HL-60/S4 treated with retinoic acid at 250 ng/mL for 4 days and 3 days (cell line): ENCODE data around the gene PVR.

ENCODE experiments used
- in situ Hi-C: fragments of 300-500 bp; cut with MboI; formaldehyde crosslinking; loops from 2 replicates; pipeline ENCODE4 v1.7.0; 2022; ENCODE audit warnings: low sequenced_read_pairs

PVR gene

DNA sequence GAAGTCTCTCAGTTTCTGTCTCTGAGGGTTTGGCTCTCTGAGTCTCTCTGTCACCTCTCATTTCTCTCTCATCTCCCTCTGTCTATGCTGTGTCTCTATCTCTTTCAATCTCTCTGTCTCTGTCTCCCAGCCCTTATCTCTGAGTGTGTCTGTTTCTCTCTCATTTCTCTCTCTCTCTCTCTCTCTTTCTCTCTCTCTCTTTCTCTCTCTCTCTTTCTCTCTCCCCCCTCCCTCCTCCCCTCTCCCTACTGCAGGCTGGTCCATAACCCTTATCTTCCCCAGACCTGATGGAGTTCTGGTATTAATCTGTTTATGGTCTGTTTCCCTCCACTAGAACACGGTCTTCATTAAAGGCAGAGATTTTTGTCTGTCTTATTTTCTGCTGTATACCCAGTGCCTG is 1.3 kb upstream of the PVR start:
- in situ Hi-C loops, result no loop called here

DNA sequence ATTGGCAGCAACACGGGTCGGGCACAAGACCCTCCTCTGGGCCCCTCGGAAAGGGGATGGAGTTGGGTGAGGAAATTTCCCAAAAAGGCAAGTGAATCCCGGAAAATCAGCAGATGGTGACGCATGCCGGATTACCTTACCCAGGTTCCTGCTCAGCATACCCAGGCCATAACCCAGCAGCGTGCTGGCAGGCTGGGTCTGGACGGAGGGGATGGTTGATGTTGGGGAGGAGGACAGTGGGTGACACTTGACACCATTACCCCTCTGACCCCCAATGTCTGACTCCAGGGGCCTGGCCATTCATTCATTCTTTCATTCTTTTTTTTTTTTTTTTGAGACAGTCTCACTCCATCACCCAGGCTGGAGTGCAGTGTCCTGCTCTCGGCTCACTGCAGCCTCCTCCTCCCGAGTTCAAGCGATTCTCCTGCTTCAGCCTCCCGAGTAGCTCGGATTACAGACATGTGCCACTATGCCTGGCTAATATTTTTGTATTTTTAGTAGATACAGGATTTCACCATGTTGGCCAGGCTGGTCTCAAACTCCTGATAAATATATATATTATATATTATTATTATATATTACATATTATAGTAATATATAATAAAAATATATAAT is 799 bp downstream of the PVR start:
- in situ Hi-C loops, result no loop called here

DNA sequence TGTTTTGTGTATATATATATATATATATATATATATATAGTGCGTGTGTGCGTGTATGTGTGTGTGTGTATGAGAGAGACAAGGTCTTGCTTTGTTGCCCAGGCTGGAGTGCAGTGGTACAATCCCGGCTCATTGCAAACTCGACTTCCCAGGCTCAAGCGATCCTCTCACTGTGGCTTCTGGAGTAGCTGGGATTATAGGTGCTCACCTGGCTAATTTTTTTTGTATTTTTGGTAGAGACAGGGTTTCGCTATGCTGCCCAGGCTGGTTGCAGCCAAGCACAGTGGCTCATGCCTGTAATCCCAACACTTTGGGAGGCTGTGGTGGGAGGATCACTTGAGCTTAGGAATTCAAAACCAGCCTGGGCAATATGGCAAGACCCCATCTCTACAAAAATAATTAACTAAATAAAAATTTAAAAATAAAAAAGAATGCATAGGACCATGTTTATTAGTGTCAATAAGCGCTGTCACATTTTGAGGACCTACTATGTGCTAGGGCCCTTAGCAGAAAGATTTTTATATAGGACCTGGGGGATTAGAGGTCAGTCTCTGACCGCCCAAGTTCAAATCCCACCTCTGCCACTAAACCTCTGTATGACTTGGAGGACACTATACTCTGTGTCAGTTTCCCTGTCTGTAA is 1.8 kb downstream of the PVR start:
- in situ Hi-C loops, result no loop called here

DNA sequence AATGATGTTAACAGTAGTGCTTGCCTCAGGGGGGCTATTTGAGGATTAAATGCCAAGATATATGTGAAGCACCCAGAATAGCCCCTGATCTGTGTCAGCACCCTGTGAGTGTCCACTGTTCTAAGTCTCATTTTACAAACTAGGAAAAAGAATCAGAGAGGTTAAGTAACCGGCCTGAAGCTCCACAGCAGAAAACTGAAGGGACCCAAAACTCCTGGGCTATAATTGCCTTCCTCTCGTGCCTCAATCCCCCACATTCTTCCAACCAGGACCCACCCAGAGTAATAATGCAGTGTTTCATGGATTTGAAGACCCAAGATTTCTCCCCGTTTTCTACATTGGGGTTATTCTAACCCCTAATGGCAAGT is 2.3 kb downstream of the PVR start:
- in situ Hi-C loops, result no loop called here

DNA sequence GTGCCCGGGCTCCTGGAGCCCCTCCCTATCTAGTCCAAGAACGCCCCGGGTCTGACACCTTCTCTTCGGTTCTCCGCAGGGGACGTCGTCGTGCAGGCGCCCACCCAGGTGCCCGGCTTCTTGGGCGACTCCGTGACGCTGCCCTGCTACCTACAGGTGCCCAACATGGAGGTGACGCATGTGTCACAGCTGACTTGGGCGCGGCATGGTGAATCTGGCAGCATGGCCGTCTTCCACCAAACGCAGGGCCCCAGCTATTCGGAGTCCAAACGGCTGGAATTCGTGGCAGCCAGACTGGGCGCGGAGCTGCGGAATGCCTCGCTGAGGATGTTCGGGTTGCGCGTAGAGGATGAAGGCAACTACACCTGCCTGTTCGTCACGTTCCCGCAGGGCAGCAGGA is 3.4 kb downstream of the PVR start:
- in situ Hi-C loops, result no loop called here

DNA sequence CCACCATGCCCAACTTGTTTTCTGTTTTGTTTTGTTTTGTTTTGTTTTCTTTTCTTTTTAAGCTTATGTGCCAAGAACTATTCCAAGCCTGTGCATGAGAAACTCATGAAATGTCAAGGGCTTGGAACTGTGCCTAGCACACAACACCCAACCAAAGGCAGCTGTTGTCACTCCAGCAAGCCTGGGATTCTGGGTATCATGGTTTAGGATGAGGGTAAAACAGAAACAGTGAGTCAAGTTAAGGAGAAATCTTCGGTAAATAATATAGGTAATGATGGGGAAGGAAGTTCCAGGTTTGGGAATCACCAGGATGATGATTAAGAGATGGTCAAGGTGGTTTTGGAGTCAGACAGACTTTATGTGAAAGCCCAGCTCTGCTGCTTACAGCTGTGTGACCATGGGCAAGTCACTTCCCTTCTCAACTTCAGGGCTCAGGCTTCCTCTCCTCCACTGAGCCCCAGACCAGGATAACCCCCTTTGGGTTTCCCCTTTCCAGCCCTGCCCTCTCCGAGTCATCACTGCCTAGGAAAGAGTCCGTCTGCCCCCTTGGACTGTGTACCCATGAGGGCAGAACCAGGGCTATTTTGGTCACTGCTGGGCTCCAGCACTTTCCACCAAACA is 5.0 kb downstream of the PVR start:
- in situ Hi-C loops, result no loop called here

DNA sequence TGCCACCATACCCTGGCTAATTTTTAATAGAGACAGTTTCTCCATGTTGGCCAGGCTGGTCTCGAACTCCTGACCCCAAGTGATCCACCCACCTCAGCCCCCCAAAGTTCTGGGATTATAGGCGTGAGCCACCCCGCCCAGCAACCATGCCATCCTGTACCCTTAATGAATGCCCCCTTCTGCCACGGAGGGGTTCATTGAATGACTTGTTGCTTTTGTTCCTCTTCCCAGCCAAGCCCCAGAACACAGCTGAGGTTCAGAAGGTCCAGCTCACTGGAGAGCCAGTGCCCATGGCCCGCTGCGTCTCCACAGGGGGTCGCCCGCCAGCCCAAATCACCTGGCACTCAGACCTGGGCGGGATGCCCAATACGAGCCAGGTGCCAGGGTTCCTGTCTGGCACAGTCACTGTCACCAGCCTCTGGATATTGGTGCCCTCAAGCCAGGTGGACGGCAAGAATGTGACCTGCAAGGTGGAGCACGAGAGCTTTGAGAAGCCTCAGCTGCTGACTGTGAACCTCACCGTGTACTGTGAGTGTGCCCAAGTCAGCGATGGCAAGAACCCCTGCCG is 6.0 kb downstream of the PVR start:
- in situ Hi-C loops, result no loop called here

DNA sequence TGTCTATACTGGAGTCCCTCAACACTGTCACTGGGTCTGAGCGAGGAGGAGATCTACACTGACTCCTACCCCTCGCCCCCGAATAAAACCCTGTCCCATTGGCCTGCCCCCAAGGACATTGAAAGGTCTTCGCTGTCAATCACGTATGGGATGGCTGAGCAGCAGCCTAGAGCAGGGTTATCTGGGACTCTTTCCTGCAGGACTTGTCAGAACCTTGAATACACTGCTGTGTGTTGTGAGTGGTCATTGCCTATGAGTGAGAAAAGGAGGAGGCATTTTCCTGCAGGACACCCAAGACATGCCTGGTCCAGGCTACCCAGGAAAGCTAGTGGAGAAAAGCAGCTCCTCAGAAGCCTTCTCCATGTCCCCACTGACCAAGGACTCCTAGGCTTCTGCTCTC is 9.6 kb downstream of the PVR start:
- in situ Hi-C loops, result no loop called here

DNA sequence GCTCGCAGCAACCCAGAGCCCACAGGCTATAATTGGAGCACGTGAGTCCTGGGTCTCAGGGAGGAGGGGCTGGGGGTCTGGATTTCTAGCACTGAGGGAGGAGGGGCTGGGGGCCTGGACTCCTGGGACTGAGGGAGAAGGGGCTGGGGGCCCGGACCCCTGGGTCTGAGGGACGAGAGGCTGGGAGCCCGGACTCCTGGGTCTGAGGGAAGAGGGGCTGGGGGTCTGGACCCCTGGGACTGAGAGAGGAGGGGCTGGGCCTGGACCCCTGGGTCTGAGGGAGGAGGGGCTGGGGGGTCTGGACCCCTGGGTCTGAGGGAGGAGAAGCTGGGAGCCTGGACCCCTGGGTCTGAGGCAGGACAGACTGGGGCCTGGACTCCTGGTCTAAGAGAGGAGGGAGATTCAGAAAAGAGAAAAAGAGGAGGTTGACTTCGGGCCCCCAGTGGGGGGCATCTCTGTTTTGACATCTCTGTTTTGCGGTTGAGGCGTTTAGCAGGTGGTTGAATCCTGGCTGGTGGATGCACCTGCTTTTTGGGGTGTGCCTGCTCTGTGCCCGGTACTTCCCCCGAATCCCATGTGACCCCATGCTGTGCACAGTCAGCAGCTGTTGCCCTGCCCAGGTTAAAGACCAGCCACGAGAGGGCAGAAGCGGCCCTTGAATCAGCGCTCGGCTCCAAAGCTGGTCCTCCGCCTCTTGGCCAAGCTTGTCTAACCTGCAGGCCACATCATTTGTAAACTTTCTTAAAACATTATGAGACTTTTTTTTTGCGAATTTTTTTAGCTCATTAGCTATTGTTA is 10.5 kb downstream of the PVR start:
- in situ Hi-C loops, result no loop called here

DNA sequence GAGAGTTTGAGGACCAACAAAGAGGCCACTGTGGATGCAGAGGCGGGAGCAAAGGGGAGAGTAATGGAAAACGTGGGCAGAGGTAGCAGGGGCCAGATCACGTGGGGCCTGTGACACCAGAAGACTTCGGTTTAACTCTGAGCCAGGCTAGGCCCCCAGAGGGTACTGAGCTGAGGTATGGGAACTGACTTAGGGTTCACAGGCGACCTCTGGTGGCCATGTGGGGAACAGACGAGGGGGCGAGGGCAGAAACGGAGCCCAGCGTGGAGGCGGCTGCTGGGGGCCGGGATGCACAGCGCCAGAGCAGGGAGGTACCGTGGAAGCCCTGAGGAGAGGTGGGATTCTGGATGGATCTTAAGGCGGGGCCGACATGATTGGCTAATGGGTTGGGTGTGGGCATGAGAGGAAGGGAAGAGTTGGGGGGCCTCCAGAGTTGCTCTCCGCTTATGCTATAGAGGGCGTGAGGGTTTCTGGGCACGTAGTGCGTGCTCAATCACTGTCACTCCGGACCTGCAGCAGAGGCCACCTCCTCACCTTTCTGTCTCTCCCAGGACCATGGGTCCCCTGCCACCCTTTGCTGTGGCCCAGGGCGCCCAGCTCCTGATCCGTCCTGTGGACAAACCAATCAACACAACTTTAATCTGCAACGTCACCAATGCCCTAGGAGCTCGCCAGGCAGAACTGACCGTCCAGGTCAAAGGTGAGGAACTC is 13.7 kb downstream of the PVR start:
- in situ Hi-C loops, result loop anchor here (5.0 kb wide), 1 partner anchor 85 kb away; no protein-coding TSS in a partner anchor

DNA sequence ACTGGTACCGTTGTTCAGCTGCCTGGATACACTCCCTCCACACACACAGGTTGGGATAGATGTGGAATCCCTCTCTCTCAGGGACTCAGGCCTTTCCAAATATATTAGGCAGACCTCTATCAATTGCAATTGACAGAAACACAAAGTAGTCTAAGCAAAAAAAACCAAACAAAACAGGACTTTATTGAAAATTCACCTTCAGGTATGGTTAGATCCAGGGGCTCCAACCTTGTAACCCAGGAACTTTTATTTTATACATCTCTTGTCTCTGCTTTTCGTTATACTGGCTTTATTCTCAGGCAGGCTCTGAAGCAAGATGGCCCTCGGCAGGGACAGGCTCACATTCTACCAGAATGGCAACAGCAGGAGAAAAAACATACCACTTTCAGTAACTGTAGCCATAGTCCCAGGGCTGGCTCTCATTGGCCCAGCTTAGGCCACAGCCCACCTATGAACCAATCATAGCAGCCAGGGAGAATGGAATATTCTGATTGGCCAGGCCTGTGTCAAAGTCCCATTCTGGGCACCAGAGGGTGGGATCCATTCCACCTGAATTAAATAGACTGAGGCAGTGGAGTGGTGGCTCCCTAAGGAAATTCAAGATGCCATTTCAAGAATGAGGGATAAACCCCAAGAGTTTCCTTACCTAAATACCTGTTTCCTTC is 14.5 kb downstream of the PVR start:
- in situ Hi-C loops, result loop anchor here (5.0 kb wide), 1 partner anchor 86 kb away; no protein-coding TSS in a partner anchor

DNA sequence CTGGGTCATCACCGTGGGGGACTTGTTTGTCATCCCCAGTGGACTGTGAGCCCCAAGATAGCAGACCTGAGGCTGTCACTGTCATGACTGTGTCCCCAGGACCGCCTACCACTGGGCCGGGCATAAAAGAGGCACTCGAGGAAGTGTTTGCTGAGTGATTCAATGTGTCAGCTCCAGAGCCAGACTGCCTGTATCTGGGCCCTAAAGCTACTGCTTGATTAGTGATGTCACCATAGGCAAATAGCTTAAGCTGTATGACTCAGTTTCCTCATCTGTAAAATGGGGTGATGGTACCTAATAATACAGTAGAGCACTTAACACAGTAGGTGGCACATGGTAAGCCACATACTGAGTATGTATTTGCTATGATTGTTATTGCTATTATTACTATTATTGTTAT is 16.4 kb downstream of the PVR start:
- in situ Hi-C loops, result no loop called here

DNA sequence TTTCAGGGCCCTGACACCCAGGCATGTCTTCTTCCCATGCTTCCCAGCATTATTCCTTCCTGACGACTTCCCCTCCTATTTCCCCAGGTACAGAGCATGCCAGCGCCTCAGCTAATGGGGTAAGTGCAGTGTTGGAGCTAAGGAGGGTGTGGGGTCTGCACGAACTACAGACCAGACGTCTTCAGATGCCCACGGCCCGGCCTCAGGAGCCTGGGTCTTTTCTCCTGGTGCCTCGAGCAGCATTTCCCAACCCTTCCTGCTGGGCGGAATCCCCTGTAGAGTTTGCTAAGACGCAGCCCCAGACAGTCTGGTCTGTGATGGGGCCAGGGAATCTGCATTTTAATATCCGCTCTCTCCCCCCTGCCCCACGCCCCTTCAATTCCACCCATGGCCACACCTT is 17.5 kb downstream of the PVR start:
- in situ Hi-C loops, result no loop called here

DNA sequence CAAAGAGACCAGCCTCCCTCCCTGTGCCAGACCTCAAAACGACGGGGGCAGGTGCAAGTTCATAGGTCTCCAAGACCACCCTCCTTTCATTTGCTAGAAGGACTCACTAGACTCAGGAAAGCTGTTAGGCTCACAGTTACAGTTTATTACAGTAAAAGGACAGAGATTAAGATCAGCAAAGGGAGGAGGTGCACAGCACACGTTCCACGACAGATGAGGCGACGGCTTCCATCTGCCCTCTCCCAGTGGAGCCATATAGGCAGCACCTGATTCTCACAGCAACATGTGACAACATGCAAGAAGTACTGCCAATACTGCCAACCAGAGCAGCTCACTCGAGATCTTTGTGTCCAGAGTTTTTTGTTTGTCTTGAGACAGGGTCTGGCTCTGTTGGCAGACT is 18.2 kb downstream of the PVR start:
- in situ Hi-C loops, result no loop called here

DNA sequence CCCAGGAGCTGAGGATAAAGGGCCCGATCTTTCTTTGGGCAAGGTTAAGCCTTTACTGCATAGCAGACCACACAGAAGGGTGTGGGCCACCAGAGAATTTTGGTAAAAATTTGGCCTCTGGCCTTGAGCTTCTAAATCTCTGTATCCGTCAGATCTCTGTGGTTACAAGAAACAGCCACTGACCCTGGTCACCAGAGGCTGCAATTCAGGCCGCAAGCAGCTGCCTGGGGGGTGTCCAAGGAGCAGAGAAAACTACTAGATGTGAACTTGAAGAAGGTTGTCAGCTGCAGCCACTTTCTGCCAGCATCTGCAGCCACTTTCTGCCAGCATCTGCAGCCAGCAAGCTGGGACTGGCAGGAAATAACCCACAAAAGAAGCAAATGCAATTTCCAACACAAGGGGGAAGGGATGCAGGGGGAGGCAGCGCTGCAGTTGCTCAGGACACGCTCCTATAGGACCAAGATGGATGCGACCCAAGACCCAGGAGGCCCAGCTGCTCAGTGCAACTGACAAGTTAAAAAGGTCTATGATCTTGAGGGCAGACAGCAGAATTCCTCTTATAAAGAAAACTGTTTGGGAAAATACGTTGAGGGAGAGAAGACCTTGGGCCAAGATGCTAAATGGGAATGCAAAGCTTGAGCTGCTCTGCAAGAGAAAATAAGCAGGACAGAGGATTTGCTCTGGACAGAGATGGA is 19.1 kb downstream of the PVR start:
- in situ Hi-C loops, result no loop called here

DNA sequence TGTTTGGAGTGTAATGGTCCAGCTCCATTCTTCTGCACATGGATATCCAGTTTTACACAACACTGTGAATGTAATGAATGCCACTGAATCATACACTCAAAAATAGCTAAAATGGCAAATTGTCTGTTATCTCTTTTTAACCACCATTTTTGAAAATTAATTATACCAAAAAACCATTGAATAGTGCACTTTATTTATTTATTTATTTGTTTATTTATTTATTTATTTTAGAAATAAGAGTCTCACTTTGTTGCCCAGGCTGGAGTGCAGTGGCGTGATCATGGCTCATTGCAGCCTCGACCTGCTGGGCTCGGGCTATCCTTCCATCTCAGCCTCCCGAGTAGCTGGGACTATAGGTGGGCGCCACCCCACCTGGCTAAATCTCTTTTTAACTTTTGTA is 20.3 kb downstream of the PVR start:
- in situ Hi-C loops, result no loop called here

DNA sequence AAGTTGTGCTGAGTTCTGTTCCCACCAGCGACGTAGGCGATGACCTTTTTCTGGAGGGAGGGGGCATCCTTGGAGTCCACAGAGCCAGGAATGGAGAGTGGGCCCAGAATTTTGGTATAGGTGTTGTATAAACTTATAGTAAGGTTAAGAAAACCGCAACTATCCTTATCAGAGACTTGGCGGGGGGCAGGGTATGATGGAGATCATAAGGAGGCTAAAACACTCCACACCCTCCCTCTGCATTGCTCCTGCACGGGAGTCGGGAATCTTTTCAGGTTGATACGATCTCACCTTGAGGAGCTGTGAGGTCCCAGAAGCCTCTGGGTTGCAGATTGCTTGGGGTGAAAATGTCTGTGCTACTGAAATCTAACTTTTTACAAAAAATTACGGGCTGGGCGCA is 21.3 kb downstream of the PVR start:
- in situ Hi-C loops, result no loop called here

DNA sequence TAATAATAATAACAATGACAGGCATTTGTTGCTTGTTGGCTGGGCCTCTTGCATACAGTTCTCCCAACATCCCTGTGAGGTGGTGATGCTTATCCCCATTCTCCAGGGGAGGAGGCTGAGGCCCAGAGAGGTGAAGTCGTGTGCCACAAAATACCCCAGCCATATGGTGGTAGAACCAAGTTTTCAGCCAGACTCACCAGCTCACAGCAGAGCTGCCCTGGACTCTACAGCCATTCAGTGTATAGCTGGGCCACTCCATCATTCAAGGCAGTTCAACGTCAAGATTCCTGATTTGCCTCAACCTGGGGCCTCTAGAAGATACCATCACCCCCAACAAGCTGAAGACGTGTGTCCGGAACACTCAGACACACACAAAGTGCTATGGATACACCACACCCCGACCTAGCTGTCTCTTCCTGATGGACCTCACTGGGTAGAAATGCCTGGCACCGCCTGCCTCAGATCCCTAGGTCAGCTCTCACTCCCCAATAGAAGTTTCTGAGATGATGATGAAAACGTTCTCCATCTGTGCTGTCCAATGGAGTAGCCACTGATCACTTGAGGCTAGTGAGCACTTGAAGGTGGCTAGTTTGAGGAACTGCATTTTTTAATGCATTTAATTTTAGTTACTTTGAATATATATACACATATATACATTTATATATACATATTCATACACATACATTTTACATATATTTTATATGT is 23.3 kb downstream of the PVR start:
- in situ Hi-C loops, result no loop called here
